Choroid plexus epithelial cell (primary cell): ENCODE results near the gene ADAMTS9.

ENCODE experiments used
- DNase-seq: peaks from one replicate; pipeline ENCODE4 v3.0.0-alpha.2; 2010; ENCODE audit warnings: low read depth
- H3K4me3 ChIP-seq: 2 replicates; pipeline ENCODE4 v1.5.1; 2011; ENCODE audit warnings: low read depth, mild to moderate bottlenecking, control low read depth, low read length, moderate library complexity
- TF ChIP-seq, protein P1 (sequence below): conservative IDR thresholded peaks from 2 replicates; pipeline ENCODE4 v1.5.1; 2011; ENCODE audit warnings: low read depth, mild to moderate bottlenecking, control low read depth, inconsistent platforms, low read length, moderate library complexity

ADAMTS9 gene

DNA sequence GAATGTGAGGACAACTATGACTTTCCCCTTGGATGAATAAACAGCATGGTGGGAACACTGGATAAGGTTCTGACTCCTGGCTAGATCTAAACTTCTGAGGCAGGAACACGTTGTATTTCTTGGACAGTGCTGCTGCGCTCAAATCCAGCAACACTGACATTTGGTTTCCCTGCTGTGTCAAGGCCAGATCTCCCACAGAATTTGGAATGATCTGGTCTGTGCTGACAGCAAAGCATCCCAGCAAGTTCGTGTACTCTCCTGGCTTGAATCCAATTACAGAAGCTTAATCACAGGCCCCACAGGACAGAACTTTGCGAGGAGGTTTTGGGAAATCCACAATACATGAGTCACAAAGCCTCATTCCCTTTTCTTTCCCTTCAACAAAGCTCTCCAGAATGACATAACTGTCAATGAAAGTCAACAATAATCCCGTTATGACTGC, 92.5 kb downstream of the ADAMTS9 start:
- DNase-seq: peak; percentile 99
- H3K4me3 ChIP-seq: no peak overlapping the region
- TF ChIP-seq, protein P1, sequence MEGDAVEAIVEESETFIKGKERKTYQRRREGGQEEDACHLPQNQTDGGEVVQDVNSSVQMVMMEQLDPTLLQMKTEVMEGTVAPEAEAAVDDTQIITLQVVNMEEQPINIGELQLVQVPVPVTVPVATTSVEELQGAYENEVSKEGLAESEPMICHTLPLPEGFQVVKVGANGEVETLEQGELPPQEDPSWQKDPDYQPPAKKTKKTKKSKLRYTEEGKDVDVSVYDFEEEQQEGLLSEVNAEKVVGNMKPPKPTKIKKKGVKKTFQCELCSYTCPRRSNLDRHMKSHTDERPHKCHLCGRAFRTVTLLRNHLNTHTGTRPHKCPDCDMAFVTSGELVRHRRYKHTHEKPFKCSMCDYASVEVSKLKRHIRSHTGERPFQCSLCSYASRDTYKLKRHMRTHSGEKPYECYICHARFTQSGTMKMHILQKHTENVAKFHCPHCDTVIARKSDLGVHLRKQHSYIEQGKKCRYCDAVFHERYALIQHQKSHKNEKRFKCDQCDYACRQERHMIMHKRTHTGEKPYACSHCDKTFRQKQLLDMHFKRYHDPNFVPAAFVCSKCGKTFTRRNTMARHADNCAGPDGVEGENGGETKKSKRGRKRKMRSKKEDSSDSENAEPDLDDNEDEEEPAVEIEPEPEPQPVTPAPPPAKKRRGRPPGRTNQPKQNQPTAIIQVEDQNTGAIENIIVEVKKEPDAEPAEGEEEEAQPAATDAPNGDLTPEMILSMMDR: no peak

DNA sequence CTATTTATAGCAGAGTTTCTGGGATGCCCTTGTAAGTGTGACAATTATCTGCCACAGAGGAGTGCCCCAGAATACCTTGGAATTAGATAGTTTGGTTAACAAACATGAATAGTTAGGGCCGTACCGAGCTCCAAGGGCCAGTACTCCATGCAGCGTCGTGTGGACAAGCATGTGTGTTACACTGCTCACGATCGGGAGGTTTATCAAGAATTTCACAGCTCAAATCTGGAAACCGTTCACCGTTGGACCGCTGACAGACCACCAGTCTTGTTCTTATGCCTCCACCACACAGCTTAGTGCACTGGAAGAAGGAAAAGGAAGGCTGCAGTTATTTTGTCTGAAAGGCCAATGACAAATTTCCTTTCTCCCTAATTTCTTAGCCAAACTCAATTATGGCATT, 93.7 kb downstream of the ADAMTS9 start:
- TF ChIP-seq, protein P1: no peak
- no peak overlapping the region for H3K4me3 ChIP-seq
- DNase-seq: no peak

DNA sequence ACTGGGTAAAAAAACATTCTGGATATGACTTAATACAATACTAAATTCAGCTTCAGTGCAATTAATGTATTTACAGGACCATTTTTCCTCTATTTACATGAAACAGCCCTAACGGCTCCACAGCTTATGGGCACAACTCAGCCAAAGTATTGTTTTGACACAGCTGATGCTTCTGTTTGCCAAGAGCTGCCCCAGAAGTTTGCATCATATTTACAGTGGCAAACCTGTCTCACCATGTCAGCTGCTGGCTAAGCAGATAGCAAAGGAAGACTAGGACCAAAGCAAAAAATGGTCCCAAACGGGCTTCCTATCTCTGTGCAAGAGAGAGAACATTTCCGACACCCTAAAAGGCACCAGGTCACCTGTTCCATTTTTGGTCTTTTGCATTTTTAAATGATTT, 94.5 kb downstream of the ADAMTS9 start:
- no peak for DNase-seq
- TF ChIP-seq, protein P1: no peak
- no peak overlapping the region for H3K4me3 ChIP-seq

DNA sequence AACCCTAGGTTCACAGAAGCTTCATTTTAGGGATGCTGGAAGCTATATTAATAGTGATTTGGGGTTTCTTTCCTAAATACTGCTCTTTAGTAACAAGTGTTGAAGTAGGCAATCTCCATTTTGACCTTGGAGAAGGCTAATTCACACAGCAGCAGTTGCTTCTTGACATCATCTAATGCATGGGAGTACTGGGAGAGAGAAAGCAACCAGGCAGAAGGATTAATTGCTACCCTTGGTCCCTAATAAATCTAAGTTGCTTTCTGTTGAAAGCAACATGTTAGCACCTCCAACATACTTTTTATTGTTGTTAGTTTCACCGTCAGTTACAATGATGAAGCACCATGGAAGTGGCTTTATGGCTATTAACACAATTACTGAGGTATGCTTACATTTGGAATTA, 96.2 kb downstream of the ADAMTS9 start:
- DNase-seq: no peak
- TF ChIP-seq, protein P1: no peak

DNA sequence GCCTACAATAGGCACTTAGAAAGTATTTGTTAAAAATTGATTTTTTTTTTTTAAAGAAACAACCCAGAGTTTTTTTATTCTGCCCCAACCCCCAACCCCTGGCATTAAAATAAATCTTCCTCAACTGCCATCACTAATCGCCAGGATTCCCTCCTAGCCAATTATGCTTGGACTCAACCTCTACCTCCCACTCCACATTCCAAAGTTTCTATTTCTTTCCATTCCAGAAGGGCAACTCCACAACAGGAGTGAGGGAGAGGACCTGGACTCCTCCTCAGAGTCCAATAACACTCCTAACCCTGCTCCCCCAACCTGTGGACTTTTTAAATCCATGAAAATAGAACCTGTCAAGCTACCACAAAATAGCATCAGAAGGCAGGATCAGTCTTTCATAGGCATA, 99.4 kb downstream of the ADAMTS9 start:
- TF ChIP-seq, protein P1: no peak
- DNase-seq: no peak
- no peak overlapping the region for H3K4me3 ChIP-seq

More for the DNA sequence above, 96.2 kb downstream of the ADAMTS9 start:
- no peak overlapping the region for H3K4me3 ChIP-seq

DNA sequence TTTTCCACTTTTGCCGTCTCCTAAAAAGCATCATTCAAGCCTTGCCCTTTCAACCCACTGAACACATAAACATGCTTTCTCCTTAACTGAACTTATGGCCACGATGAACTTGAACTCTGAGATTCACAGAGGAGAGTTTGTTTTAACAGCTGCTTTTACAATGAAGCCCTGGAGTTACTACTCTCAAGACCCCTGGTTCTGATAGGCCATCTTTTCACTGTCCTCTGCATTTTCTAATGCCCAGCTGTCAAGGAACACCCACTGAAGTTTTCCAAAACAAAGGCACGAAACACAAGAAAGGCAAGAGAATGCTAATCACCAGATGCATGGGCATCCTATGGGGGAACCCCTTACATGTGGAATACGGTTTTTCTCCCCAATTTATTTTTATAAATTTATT, 100.8 kb downstream of the ADAMTS9 start:
- TF ChIP-seq, protein P1: no peak
- DNase-seq: no peak
- H3K4me3 ChIP-seq: no peak overlapping the region

DNA sequence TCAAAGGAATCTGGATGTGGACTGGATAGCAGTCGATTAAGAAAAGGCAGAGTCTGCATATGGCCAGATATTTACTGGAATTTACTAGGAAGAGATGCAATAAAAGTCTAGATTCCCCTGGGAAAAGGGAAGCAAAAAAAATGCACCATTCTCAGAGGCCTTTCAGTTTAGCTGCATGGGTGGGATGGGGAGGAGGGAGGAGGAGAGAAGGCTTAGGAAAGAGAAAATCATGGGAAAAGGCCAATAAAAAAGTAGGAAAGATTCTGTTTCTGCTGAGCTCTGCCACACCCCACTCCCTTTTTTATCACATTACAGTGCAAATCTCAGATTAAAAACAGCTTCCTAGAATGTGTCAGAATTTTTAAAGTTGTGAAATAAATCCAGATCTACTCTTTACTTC, 103.6 kb downstream of the ADAMTS9 start:
- no peak for DNase-seq
- TF ChIP-seq, protein P1: no peak
- no peak overlapping the region for H3K4me3 ChIP-seq
